ENCODE measurements around the gene CLCN5. TPM values are rescaled to one million over a fixed set of nuclear protein-coding genes. Genes with fewer than 3 reads are reported as not detected.

The CLCN5 gene
- total and polyA plus RNA-seq, 2 of the 13 experiments (the other 11 are each of a cell fraction or from before 2014, with no cell fraction given), result 7.8 to 27.3 TPM

DNA sequence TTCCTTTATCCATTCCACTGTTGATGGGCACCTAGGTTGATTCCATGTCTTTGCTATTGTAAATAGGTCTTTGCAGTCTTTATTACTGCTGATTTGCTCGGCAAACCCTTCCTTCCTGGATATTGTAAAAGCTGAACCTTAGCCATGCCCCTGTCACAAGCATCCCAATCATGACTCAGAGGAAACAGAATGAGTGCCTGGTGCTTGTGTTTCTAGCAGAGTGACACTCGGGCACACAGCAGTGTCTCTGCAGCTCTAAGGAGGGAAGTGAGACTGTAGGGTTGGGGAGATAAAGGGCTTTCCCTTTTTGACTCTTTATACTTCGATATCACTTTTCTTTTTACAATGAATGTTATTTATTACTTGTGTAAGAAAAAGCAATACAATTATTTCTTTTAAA is 195.1 kb downstream of the CLCN5 start:
- Histone ChIP-seq H3K4me2 (ENCODE audit: low read depth, low read length) (no peak overlapping the region), H3K36me3 (replicated peaks in 1 of 2; ENCODE audit: control insufficient read depth in 1 of 2, insufficient read depth in 2 of 2, low read length in 2 of 2) (no peaks in the 10 kb centered on the region), H4K20me1 (ENCODE audit: insufficient read depth, low read length) (no peaks in the 10 kb centered on the region), H3K4me3 (replicated peaks in 1 of 3; ENCODE audit: insufficient read depth in 1 of 3, low read depth in 2 of 3, low read length in 3 of 3) (no peak overlapping the region), H3K9ac (ENCODE audit: insufficient read depth, low read depth, low read length) (no peak overlapping the region), H3K9me3 (ENCODE audit: low read length) (no peaks in the 10 kb centered on the region), H3K27me3 (ENCODE audit: control insufficient read depth in 1 of 2, insufficient read depth in 2 of 2, low read length in 2 of 2) (no peaks in the 10 kb centered on the region), H3K27ac (ENCODE audit: extremely low read length, insufficient read depth, low read length) (no peak overlapping the region), H3K4me1 (ENCODE audit: insufficient read depth, low read length) (peaks cover 23% of the 10 kb centered on the region), H2AFZ (ENCODE audit: low read length) (no peak overlapping the region), H3K79me2 (ENCODE audit: insufficient read depth, low read length) (no peaks in the 10 kb centered on the region)
- POLR2A ChIA-PET, result no interaction called here
- TF ChIP-seq HOXA7 (CRISPR knock-in tag; IDR thresholded peaks at IDR 0.05) (no peak), PHF20 (CRISPR knock-in tag; IDR thresholded peaks at IDR 0.05) (no peak), MTF2 (CRISPR knock-in tag; IDR thresholded peaks at IDR 0.05; ENCODE audit: borderline replicate concordance) (no peak)
- no peak for DNase-seq (ENCODE audit: low spot score)
- WGBS (ENCODE audit: low lambda C conversion rate), result 72% methylated on average over 3 of the region's 3 CpGs
- intact Hi-C loops (cut with micrococcal nuclease; ENCODE audit: unreplicated experiment), result no loop called here
- CTCF ChIA-PET (ENCODE audit: low intra/inter-chr PET ratio, low total read pairs), result no interaction called here
- no peak for ATAC-seq
- in situ Hi-C loops (cut with HindIII; ENCODE audit: extremely low pct_ligation_motif_present, low pct_unique_long_range_greater_than_20kb), result loop anchor here (25.0 kb wide), 1 partner anchor 470 kb away; no protein-coding TSS in a partner anchor
- no peak for FAIRE-seq
- no TSS peak for BruUV-seq (replicated peaks)

DNA sequence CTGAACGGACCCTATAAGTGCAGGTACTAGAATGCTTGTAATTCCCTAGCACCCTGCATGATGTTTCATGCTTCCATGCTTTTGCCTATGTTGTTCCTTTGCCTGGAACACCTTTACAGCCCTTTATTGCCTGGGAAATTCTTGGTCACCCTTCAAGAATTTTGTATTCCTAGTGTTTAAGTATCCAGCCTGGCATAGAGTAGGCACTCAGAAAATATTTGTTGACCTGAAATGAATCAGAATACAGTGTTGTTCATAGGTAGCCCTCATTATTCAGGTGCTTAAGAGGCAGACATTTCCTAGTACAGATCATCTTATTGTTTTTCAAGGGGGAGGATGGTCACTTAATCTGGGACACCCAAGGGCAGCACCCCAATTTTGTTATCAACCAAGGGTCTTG is 203.1 kb downstream of the CLCN5 start:
- WGBS (ENCODE audit: low lambda C conversion rate), result 60% methylated on average over 1 of the region's 1 CpG
- Histone ChIP-seq H3K27ac (ENCODE audit: extremely low read length, insufficient read depth, low read length) (no peak overlapping the region), H3K9ac (ENCODE audit: insufficient read depth, low read depth, low read length) (no peak overlapping the region), H3K4me3 (replicated peaks in 1 of 3; ENCODE audit: insufficient read depth in 1 of 3, low read depth in 2 of 3, low read length in 3 of 3) (no peak overlapping the region), H4K20me1 (ENCODE audit: insufficient read depth, low read length) (no peaks in the 10 kb centered on the region), H3K79me2 (ENCODE audit: insufficient read depth, low read length) (no peaks in the 10 kb centered on the region), H2AFZ (ENCODE audit: low read length) (no peak overlapping the region), H3K36me3 (replicated peaks in 1 of 2; ENCODE audit: control insufficient read depth in 1 of 2, insufficient read depth in 2 of 2, low read length in 2 of 2) (no peaks in the 10 kb centered on the region), H3K27me3 (ENCODE audit: control insufficient read depth in 1 of 2, insufficient read depth in 2 of 2, low read length in 2 of 2) (no peaks in the 10 kb centered on the region; a peak in 1 of 5 replicates), H3K4me2 (ENCODE audit: low read depth, low read length) (no peak overlapping the region), H3K9me3 (ENCODE audit: low read length) (no peaks in the 10 kb centered on the region), H3K4me1 (ENCODE audit: insufficient read depth, low read length) (no peaks in the 10 kb centered on the region)
- DNase-seq (ENCODE audit: low spot score), result no peak
- ChIA-PET POLR2A (no interaction called here), CTCF (ENCODE audit: low intra/inter-chr PET ratio, low total read pairs) (no interaction called here)
- FAIRE-seq, result no peak
- intact Hi-C loops (cut with micrococcal nuclease; ENCODE audit: unreplicated experiment), result no loop called here
- in situ Hi-C loops (cut with HindIII; ENCODE audit: extremely low pct_ligation_motif_present, low pct_unique_long_range_greater_than_20kb), result no loop called here
- no TSS peak for BruUV-seq (replicated peaks)
- ATAC-seq, result no peak
- TF ChIP-seq SNAPC4 (CRISPR knock-in tag; IDR thresholded peaks at IDR 0.05) (no peak), ZNF816 (CRISPR knock-in tag; IDR thresholded peaks at IDR 0.05; ENCODE audit: borderline replicate concordance) (no peak), ZNF678 (CRISPR knock-in tag; IDR thresholded peaks at IDR 0.05) (no peak), MED1 (CRISPR knock-in tag; IDR thresholded peaks at IDR 0.05) (no peak)
- TF ChIP-seq, protein P1, sequence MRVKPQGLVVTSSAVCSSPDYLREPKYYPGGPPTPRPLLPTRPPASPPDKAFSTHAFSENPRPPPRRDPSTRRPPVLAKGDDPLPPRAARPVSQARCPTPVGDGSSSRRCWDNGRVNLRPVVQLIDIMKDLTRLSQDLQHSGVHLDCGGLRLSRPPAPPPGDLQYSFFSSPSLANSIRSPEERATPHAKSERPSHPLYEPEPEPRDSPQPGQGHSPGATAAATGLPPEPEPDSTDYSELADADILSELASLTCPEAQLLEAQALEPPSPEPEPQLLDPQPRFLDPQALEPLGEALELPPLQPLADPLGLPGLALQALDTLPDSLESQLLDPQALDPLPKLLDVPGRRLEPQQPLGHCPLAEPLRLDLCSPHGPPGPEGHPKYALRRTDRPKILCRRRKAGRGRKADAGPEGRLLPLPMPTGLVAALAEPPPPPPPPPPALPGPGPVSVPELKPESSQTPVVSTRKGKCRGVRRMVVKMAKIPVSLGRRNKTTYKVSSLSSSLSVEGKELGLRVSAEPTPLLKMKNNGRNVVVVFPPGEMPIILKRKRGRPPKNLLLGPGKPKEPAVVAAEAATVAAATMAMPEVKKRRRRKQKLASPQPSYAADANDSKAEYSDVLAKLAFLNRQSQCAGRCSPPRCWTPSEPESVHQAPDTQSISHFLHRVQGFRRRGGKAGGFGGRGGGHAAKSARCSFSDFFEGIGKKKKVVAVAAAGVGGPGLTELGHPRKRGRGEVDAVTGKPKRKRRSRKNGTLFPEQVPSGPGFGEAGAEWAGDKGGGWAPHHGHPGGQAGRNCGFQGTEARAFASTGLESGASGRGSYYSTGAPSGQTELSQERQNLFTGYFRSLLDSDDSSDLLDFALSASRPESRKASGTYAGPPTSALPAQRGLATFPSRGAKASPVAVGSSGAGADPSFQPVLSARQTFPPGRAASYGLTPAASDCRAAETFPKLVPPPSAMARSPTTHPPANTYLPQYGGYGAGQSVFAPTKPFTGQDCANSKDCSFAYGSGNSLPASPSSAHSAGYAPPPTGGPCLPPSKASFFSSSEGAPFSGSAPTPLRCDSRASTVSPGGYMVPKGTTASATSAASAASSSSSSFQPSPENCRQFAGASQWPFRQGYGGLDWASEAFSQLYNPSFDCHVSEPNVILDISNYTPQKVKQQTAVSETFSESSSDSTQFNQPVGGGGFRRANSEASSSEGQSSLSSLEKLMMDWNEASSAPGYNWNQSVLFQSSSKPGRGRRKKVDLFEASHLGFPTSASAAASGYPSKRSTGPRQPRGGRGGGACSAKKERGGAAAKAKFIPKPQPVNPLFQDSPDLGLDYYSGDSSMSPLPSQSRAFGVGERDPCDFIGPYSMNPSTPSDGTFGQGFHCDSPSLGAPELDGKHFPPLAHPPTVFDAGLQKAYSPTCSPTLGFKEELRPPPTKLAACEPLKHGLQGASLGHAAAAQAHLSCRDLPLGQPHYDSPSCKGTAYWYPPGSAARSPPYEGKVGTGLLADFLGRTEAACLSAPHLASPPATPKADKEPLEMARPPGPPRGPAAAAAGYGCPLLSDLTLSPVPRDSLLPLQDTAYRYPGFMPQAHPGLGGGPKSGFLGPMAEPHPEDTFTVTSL (CRISPR knock-in tag; IDR thresholded peaks at IDR 0.05; ENCODE audit: borderline replicate concordance), result no peak
